Mammary epithelial cell (primary cell): ENCODE data around the gene SIRPA.

ENCODE experiments used
- CTCF ChIP-seq, 2 donors: IDR thresholded peaks in 1 of 2; conservative IDR thresholded peaks in 1 of 2; 2 replicates each; pipeline ENCODE4 v1.5.1; 2011 to 2012; ENCODE audit warnings: inconsistent platforms in 2 of 2, low read length in 2 of 2, mild to moderate bottlenecking in 2 of 2, control low read depth in 1 of 2, low read depth in 1 of 2; ENCODE audit not compliant: insufficient read depth in 1 of 2; ENCODE audit errors: extremely low read depth in 1 of 2
- EZH2 ChIP-seq: IDR thresholded peaks from 2 replicates; pipeline ENCODE4 v1.6.1; 2012; ENCODE audit warnings: low read length, inconsistent platforms, borderline replicate concordance

- TF ChIP-seq CTCF (conservative IDR thresholded peaks at IDR 0.05 in 1 of 2, IDR thresholded peaks at IDR 0.05 in 1 of 2; ENCODE audit: extremely low read depth in 1 of 2, insufficient read depth in 1 of 2, low read depth in 1 of 2, low read length in 2 of 2) (no peak), EZH2 (no peak)
Measured at GRCh38 chr20:1907586-1907985, 12.4 kb downstream of the SIRPA start.
